HS-5 (cell line): ENCODE data around the gene KLHL10.
"Not testable (repeated sequence)": the region's sequence is repeated elsewhere in the genome, so short reads cannot be mapped to it uniquely, and the experiment has no call there.

Experiments used
- DNase-seq: peaks from one replicate; pipeline ENCODE4 v3.0.0-alpha.2; 2012; ENCODE audit warnings: low read depth

KLHL10 gene

DNA sequence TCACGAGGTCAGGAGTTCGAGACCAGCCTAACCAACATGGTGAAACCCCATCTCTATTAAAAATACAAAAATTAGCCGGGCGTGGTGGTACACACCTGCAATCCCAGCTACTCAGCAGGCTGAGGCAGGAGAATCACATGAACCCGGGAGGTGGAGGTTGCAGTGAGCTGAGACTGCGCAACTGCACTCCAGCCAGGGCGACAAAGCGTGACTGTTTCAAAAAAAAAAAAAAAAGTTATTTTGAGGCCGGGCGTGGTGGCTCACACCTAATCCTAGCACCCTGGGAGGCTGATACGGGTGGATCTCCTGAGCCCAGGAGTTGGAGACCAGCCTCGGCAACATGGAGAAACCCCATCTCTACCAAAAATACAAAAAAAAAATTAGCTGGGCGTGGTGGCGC, 13.8 kb downstream of the KLHL10 start:
- not testable (repeated sequence) for DNase-seq

GRCh38 chr17:41860254-41860931, 22.8 kb downstream of the KLHL10 start:
- DNase-seq, result no peak

GRCh38 chr17:41863074-41863848, 25.6 kb downstream of the KLHL10 start:
- no peak for DNase-seq

GRCh38 chr17:41864498-41864835, 26.8 kb downstream of the KLHL10 start:
- DNase-seq, result no peak

GRCh38 chr17:41864836-41865595, 27.4 kb downstream of the KLHL10 start, which contains the start of gene KLHL11:
Gene KLHL11, minus strand, starts transcription at chr17:41865423. Its CDS starts 53 bp downstream, at chr17:41865370.
- DNase-seq, result peak; percentile 48

DNA sequence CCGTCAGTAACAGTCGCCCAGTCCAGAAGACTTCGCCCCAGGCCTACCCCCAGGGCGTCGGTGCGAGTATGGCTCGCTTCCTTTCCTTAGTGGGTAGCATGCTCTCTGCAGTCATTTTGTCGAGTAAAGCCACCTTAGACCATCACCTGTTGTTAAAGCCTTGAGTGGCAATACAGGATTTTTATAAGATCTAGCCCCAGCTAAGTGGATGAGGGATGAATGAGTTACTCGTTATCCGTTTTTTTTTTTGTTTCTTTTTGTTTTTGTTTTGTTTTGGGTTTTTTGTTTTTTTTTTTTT, 27.9 kb downstream of the KLHL10 start:
- DNase-seq, result peak; percentile 33

DNA sequence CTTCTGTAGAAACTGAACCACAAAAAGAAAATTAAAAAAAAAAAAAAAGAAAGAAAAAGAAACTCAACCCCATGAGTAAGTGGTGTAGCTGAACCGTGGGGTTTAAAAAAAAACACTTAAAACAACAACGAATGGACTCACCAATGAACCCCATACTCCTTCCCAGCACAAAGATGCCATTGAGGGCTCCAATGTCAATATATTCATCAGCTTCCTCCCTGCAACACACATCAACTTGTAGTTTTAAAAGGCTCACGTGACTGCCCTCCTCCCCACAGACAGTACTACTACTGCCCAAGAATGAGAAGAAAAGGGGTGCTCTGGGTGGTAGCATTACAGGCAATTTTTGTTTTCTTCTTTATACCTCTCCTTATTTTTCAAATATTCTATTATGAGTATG, 30.9 kb downstream of the KLHL10 start:
- DNase-seq, result no peak

DNA sequence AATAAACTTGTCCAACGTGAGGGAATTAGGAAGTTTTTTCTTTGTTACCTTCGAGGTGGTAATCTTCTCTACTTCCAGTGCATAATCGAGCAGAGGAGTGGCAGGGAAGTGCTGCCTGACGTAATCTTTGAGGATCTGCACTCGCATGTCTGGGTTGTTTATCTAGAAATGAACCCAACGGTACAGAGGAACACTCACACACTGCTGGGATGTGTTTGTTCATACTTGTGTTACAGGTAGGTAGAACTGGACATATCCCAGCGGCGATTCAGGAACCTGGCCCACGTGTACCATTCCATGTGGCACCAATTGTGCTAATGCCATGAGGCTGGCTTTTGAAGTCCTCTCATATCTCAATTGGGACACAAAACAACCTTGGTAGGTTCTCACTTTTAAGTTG, 31.8 kb downstream of the KLHL10 start:
- no peak for DNase-seq

GRCh38 chr17:41870097-41870496, 32.5 kb downstream of the KLHL10 start:
- no peak for DNase-seq

- no peak for DNase-seq
Observed at GRCh38 chr17:41870627-41871026, 33.0 kb downstream of the KLHL10 start.

DNA sequence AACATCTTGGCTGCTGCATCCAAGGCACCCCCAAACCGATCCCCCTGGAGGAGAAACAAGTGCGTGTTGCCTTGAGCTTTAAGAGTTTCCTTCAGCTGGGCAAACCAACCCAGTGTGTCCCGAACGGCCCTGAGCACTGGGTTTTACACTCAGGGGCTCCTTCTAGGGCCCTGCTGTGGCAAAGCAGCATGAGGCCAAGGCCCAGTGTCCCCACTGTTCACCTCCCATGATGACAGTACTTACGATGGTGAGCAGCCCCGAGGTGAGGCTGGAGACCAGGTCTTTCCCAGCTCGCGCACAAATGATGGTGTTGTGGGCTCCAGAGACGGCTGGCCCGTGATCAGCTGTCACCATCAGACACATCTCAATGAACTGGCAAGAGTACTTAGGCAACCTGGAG, 34.2 kb downstream of the KLHL10 start:
- no peak for DNase-seq

- DNase-seq, result no peak
Observed at GRCh38 chr17:41873559-41874292, 36.1 kb downstream of the KLHL10 start.

GRCh38 chr17:41874293-41874670, 36.7 kb downstream of the KLHL10 start:
- DNase-seq, result not testable (repeated sequence)

GRCh38 chr17:41880130-41880529, 42.5 kb downstream of the KLHL10 start:
- no peak for DNase-seq

DNA sequence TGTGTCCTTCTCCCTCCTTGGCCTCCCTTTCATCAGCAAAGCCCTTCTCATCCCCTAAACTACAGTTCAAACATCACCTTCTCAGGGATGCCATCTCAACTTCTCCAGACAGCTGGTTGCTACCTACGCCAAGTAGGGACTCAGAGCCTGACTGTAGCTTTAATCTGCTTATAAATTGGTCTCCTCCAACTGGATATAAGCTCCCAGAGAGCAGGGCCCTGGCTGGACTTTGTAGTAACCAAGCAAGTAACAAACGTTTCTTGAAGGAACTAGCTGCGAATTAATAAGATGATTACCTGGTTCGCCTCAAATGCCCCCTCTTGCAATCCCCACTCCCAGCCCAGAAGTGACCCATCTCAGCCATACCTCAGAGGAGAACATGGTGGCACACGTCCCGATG, 45.1 kb downstream of the KLHL10 start:
- DNase-seq, result no peak

GRCh38 chr17:41885733-41886132, 48.1 kb downstream of the KLHL10 start:
- no peak for DNase-seq

GRCh38 chr17:41888332-41888965, 50.8 kb downstream of the KLHL10 start:
- no peak for DNase-seq

- no peak for DNase-seq
Observed at GRCh38 chr17:41891135-41892020, 53.8 kb downstream of the KLHL10 start.

GRCh38 chr17:41892021-41892376, 54.4 kb downstream of the KLHL10 start:
- no peak for DNase-seq

- no peak for DNase-seq
Observed at GRCh38 chr17:41893384-41893783, 55.8 kb downstream of the KLHL10 start.

DNA sequence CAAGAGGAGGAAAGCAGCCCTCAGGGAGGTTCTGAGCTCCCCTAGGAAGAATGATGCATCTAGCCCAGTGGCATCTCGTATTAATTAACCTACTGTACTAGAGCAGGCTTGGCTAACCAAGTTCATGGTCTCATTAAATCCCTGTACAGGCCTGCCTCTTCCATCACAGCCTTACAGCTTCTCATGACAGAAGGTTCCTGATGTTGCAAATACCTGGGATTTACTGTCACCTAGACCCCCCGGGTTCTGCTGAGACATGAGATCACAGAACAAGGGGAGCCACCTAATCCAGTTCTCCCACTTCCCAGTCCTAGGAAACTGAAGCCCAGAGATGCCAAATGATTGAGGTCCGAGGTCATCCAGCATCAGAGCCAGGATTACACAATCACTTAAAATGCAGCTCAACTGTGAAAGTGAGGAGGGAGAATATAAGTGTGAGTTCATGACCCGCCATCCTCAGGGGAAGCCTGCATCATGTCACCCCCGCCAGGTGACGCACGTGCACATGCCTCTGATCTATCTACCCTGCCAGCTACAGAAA, 57.2 kb downstream of the KLHL10 start:
- peak; percentile 64 for DNase-seq
